ENCODE measurements around the gene NARF.

DNA sequence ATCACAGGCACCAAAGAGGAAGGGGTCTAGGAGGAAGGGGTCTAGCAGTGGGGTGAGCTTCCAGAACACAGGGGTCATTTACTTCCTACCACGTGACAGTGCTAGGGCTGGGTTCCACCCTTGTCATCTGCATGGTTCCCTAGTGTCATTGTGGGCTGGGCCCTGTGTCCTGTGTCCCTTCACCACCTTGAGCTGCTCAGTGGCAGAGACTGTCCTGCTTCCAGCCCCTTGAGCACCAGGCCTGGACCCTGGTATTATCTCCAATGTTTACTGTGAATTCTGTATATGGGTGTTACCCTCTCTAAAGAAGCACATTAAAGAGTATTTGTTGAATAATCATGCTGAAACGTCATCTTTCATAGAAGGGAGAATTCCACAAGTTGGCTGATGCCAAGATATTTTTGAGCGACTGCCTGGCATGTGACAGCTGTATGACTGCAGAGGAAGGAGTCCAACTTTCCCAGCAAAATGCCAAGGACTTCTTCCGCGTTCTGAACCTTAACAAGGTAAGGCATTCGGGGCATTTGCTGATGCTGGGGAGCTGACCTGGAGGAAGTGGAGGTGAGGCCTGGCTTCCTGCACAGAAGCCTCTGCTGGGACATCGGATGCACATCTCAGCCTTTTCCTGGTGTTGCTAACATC lies 5.5 kb downstream of the NARF start:
- TF ChIP-seq, protein P1, sequence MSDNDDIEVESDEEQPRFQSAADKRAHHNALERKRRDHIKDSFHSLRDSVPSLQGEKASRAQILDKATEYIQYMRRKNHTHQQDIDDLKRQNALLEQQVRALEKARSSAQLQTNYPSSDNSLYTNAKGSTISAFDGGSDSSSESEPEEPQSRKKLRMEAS (IDR thresholded peaks at IDR 0.05; ENCODE audit: low read depth) = no peak
- TF ChIP-seq, protein P2, sequence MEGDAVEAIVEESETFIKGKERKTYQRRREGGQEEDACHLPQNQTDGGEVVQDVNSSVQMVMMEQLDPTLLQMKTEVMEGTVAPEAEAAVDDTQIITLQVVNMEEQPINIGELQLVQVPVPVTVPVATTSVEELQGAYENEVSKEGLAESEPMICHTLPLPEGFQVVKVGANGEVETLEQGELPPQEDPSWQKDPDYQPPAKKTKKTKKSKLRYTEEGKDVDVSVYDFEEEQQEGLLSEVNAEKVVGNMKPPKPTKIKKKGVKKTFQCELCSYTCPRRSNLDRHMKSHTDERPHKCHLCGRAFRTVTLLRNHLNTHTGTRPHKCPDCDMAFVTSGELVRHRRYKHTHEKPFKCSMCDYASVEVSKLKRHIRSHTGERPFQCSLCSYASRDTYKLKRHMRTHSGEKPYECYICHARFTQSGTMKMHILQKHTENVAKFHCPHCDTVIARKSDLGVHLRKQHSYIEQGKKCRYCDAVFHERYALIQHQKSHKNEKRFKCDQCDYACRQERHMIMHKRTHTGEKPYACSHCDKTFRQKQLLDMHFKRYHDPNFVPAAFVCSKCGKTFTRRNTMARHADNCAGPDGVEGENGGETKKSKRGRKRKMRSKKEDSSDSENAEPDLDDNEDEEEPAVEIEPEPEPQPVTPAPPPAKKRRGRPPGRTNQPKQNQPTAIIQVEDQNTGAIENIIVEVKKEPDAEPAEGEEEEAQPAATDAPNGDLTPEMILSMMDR (IDR thresholded peaks at IDR 0.05) = no peak
- TF ChIP-seq MXI1 (IDR thresholded peaks at IDR 0.05; ENCODE audit: low read depth, low read length) (no peak), FOXM1 (IDR thresholded peaks at IDR 0.05; ENCODE audit: low read depth) (no peak), RAD21 (IDR thresholded peaks at IDR 0.05; ENCODE audit: low read length) (no peak), NFIC (IDR thresholded peaks at IDR 0.05; ENCODE audit: borderline replicate concordance) (no peak)
